ENCODE data around the gene MACC1.

DNA sequence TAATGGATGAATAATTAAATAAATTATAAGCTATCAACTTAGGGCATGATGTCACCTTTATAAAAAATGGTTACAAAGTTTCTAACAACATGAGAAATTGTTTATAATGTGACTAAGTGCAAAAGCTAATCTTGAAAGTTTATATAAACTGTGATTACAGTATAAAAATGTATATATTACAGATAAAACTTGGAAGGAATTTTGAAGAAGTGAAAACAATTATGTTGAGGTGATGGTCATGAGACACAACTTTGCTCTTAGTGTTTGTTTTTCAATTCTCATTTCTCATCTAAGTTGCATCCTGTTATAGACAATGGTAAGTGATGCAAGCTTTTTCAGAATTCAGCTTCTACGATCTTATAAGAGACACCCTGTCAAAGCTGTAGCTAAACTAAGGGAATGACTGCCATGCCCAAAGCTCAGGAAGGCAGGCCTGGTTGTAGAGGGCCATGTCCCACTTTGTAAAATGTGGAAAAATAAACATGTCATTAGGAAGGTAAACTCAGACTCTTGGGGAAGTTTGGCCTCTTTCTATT, 23.9 kb downstream of the MACC1 start:
- no peak for TF ChIP-seq POLR2A (IDR thresholded peaks at IDR 0.05)
- TF ChIP-seq, protein P1, sequence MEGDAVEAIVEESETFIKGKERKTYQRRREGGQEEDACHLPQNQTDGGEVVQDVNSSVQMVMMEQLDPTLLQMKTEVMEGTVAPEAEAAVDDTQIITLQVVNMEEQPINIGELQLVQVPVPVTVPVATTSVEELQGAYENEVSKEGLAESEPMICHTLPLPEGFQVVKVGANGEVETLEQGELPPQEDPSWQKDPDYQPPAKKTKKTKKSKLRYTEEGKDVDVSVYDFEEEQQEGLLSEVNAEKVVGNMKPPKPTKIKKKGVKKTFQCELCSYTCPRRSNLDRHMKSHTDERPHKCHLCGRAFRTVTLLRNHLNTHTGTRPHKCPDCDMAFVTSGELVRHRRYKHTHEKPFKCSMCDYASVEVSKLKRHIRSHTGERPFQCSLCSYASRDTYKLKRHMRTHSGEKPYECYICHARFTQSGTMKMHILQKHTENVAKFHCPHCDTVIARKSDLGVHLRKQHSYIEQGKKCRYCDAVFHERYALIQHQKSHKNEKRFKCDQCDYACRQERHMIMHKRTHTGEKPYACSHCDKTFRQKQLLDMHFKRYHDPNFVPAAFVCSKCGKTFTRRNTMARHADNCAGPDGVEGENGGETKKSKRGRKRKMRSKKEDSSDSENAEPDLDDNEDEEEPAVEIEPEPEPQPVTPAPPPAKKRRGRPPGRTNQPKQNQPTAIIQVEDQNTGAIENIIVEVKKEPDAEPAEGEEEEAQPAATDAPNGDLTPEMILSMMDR (IDR thresholded peaks at IDR 0.05), result no peak
